Muscle layer of duodenum (tissue), 2 donors: ENCODE results near the gene RIC1.
"Not testable (repeated sequence)": the region's sequence is repeated elsewhere in the genome, so short reads cannot be mapped to it uniquely, and the experiment has no call there.

Experiments used
- H3K27ac ChIP-seq: one replicate; pipeline ENCODE4 v1.7.0; 2013; ENCODE audit warnings: mild to moderate bottlenecking, low read length
- H3K27me3 ChIP-seq: one replicate; pipeline ENCODE4 v1.7.0; 2013; ENCODE audit warnings: low read depth, mild to moderate bottlenecking, control low read depth, low read length
- H3K36me3 ChIP-seq, 2 donors: one replicate each; pipeline ENCODE4 v1.7.0; 2013; ENCODE audit warnings: low read length in 2 of 2, control low read depth in 1 of 2, mild to moderate bottlenecking in 1 of 2; ENCODE audit not compliant: insufficient read depth in 2 of 2, control insufficient read depth in 1 of 2
- H3K4me1 ChIP-seq, 2 donors: one replicate each; pipeline ENCODE4 v1.7.0; 2013; ENCODE audit warnings: low read length in 2 of 2, mild to moderate bottlenecking in 2 of 2, control low read depth in 1 of 2, moderate library complexity in 1 of 2; ENCODE audit not compliant: insufficient read depth in 2 of 2, control insufficient read depth in 1 of 2
- H3K4me3 ChIP-seq, 2 donors: one replicate each; pipeline ENCODE4 v1.7.0; 2013; ENCODE audit warnings: low read length in 2 of 2, low read depth in 1 of 2, mild to moderate bottlenecking in 1 of 2
- H3K9me3 ChIP-seq, 2 donors: one replicate each; pipeline ENCODE4 v1.7.0; 2013; ENCODE audit warnings: low read length in 2 of 2, control low read depth in 1 of 2, mild to moderate bottlenecking in 1 of 2; ENCODE audit not compliant: control insufficient read depth in 1 of 2
- donor health status: healthy.

RIC1 gene

DNA sequence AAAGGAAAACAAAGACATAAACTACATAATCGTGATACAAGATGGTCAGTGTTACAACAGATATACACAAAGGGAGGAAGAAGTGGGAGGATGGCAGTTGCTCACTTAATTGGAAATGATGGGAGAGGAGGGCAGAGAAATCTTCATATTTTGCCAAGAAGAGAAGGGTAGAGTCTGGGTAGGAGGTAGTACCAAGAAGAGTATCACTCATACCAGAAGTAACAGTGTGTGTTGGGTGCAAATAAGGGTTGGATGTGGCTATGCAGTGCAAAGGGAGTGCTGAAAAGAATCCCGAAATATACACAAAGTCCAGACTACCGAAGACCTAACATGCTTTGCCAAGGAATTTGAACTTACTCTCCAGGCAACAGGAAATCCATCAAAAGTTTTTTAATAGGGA lies 163.0 kb downstream of the RIC1 start:
- H3K27ac ChIP-seq: no peak overlapping the region
- peaks cover 14 to 17% of the 10 kb centered on the region in 2 donors for H3K36me3 ChIP-seq
- H3K9me3 ChIP-seq: no peaks in the 10 kb centered on the region
- H3K4me3 ChIP-seq: no peak overlapping the region
- H3K4me1 ChIP-seq: no peaks in the 10 kb centered on the region
- no peaks in the 10 kb centered on the region for H3K27me3 ChIP-seq

DNA sequence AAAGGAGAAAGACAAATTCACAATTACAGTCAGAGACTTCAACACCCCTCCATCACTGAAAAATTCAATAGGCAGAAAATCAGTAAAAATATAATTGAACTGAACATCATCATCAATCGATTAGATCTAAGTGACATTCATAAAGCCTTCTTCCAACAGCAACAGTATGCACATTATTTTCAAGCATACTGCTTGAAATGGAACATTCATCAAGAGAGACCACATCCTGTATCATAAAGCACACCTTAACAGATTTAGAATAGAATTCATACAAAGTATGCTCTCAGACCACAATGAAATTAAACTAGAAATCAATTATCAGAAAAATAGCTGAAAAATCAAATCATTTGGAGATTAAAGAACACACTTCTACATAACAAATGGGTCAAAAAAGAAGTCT lies 164.9 kb downstream of the RIC1 start:
- Histone ChIP-seq H3K4me3 (no peak overlapping the region), H3K9me3 (no peaks in the 10 kb centered on the region), H3K27ac (no peak overlapping the region), H3K27me3 (no peaks in the 10 kb centered on the region), H3K36me3 (peaks cover 8 to 11% of the 10 kb centered on the region in 2 donors), H3K4me1 (no peaks in the 10 kb centered on the region)

DNA sequence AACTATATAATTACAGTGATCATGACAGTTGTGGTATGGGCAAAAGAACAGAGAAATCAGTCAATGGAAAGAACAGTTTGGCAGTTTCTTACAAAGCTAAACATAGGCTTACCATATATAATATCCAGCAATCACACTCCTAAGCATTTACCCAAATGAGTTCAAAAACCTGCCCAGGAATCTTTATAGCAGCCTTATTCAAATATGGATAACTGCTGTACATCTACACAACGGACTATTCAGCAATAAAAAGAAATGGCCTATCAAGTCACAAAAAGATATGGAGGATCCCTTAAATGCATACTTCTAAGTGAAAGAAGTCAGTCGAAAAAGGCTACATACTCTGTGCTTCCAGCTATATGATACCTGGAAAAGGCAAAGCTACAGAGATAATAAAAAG lies 167.4 kb downstream of the RIC1 start:
- no peaks in the 10 kb centered on the region for H3K27me3 ChIP-seq
- peaks cover 0 to 7% of the 10 kb centered on the region in 2 donors for H3K4me1 ChIP-seq
- peaks cover 4 to 7% of the 10 kb centered on the region in 2 donors for H3K36me3 ChIP-seq
- no peak overlapping the region for H3K4me3 ChIP-seq
- no peaks in the 10 kb centered on the region for H3K9me3 ChIP-seq
- no peak overlapping the region for H3K27ac ChIP-seq

DNA sequence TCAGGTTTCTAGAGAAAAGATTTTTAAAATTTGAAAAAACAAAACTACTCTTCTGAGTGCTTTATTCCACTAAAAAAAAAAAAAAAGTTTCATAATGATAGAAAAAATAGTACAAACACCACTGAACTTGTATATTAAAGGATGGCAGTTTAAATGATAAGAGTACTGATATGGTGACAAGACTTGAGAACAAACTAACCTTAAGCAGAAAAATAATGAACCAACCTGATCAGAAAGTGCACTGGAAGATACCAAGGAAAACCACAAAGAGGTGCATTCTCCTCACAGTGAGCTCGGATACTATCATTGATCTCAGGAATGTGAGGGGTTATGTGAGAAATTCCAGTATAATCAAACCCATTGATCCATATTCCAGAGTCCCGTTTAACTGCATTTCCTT lies 169.7 kb downstream of the RIC1 start:
- Histone ChIP-seq H3K9me3 (no peaks in the 10 kb centered on the region), H3K4me3 (no peak overlapping the region), H3K36me3 (peaks cover 4 to 7% of the 10 kb centered on the region in 2 donors)

DNA sequence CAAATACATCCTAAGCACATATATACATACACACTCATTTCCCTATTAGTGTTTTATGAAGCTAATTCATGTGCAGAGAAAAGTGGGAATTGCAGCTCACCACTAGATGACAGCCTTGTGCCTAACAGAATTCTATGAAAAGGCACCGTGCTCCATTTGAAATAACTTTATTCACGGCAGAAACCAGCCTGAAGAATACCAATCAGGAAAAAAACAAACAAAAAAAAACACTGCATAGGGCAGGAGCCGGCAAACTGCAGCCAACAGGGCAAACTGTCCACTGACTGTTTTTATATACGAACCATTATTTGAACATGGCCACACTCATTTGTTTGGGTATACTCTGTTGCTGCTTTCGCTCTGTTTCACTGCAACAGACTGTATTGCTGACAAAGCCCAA lies 170.4 kb downstream of the RIC1 start:
- Histone ChIP-seq H3K27ac (no peak overlapping the region), H3K4me1 (peaks cover 0 to 9% of the 10 kb centered on the region in 2 donors), H3K9me3 (no peaks in the 10 kb centered on the region), H3K4me3 (peak overlapping the region; percentile 23 to 46), H3K36me3 (peaks cover 5 to 7% of the 10 kb centered on the region in 2 donors), H3K27me3 (no peaks in the 10 kb centered on the region)

More for the DNA sequence above, 169.7 kb downstream of the RIC1 start:
- H3K4me1 ChIP-seq: peaks cover 0 to 9% of the 10 kb centered on the region in 2 donors
- H3K27ac ChIP-seq: no peak overlapping the region
- no peaks in the 10 kb centered on the region for H3K27me3 ChIP-seq

DNA sequence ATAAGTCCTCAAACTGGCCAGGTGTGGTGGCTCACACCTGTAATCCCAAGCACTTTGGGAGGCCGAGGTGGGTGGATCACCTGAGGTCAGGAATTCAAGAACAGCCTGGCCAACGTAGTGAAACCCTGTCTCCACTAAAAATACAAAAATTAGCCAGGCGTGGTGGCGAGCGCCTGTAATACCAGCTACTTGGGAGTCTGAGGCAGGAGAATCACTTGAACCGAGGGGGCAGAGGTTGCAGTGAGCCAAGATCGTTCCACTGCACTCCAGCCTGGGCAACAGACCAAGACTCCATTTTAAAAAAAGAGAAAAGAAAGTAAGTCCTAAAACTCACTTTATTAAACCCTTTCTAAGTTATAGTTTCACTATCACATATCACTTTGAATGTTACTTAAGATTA lies 171.5 kb downstream of the RIC1 start:
- H3K27ac ChIP-seq, H3K36me3 ChIP-seq: not testable (repeated sequence)

DNA sequence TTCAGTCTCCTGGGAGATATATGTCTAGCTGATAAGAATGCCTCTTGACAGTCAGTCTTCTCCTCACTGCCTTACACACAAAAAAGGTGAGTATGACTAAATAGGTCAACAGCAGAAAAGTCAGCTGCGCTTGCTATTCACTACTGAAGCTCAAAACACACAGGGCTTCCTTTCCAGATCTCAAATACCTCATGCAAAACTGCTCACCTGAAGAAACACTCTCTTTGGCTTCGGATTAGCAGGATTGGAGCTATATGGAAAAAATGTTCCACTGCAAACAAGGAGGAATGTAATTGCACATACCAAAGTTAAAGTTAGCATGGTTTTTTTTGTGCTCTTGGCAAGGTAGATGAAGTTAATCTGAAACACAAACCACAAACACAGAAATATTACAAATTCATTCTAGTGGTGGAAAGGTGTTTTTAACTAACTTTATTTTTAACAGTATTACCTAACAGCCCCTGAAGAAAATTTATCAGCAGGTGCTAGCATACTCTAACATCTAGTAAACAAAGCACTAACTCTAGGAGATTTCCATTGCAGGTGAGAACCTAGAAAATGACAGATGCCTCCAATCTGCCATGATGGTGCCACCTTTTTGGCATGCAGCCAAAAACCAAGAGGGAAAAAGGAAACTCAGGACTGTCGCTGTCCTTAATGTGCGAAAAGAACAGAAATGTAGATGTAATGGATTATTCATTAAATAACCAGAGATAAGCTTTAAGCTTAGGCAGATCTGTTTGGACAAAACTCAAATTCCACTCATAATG lies 172.2 kb downstream of the RIC1 start:
- Histone ChIP-seq H3K9me3 (no peaks in the 10 kb centered on the region), H3K36me3 (peaks cover 9 to 15% of the 10 kb centered on the region in 2 donors), H3K4me1 (peaks cover 0 to 9% of the 10 kb centered on the region in 2 donors), H3K27me3 (no peaks in the 10 kb centered on the region), H3K4me3 (no peak overlapping the region), H3K27ac (no peak overlapping the region)

More for the DNA sequence above, 171.5 kb downstream of the RIC1 start:
- not testable (repeated sequence) for H3K4me3 ChIP-seq, H3K4me1 ChIP-seq, H3K9me3 ChIP-seq, H3K27me3 ChIP-seq

DNA sequence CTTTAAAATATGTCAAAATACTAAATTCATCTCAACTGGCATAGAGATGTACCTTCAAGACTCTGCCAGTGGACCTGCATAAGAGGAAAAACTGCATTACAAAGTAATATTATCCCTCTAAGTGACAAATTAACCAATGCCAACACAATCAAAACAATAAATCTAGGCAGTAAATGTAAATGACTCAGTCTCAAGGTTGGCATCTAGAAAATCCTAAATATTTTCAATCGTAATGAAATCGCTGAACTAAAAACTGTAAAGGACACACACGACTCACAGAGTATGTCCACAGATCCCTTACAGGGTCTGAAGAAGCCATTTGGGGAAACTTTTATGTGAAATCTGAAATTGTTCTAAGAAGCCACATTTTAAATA lies 172.8 kb downstream of the RIC1 start:
- peaks cover 5 to 15% of the 10 kb centered on the region in 2 donors for H3K36me3 ChIP-seq
- H3K27ac ChIP-seq: no peak overlapping the region
- H3K9me3 ChIP-seq: no peaks in the 10 kb centered on the region
- no peaks in the 10 kb centered on the region for H3K27me3 ChIP-seq
- H3K4me3 ChIP-seq: no peak overlapping the region
- H3K4me1 ChIP-seq: peaks cover 0 to 9% of the 10 kb centered on the region in 2 donors

DNA sequence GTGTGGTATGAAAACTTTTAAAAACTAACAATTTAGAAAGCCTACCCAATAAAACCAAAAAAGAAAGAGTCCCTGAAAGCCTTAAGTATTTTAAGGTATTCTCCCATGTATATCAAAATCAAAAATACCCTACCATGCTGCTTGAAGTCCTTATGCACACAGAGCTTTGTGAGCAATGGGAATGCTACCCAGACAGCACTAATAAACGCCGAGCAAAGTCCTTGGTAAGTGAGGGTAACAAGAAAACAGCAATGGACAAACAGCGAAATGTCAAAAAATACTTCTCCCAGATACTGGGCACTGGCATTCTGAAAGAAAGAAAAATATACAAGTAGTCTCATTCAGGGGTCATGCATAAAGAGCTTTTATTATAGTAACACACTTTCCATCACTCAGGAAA lies 176.6 kb downstream of the RIC1 start:
- H3K9me3 ChIP-seq: no peaks in the 10 kb centered on the region
- no peak overlapping the region for H3K27ac ChIP-seq
- H3K36me3 ChIP-seq: peaks cover 10 to 17% of the 10 kb centered on the region in 2 donors
- H3K4me1 ChIP-seq: peaks cover 0 to 9% of the 10 kb centered on the region in 2 donors
- no peak overlapping the region for H3K4me3 ChIP-seq
- H3K27me3 ChIP-seq: no peaks in the 10 kb centered on the region

DNA sequence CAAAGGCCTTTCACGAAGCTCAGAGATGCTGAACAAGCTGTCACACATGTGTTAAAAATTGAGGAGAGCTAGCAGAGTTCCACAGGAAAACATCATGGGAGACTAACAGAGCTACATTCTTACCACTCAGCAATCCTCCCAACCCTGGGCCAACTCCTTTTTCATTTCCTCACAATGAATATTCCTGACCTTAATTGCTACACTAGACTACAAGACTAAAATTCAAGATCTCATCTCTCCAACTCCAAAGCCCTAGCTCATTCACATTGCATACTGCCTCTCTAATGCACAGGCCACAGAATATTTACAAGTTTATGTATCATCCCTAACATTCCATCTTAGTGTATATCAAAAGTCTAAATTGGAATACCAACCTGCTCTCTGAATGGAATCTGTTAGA lies 182.8 kb downstream of the RIC1 start:
- Histone ChIP-seq H3K36me3 (peaks cover 15 to 18% of the 10 kb centered on the region in 2 donors), H3K27ac (no peak overlapping the region), H3K9me3 (no peaks in the 10 kb centered on the region), H3K27me3 (no peaks in the 10 kb centered on the region), H3K4me3 (no peak overlapping the region), H3K4me1 (no peaks in the 10 kb centered on the region)

DNA sequence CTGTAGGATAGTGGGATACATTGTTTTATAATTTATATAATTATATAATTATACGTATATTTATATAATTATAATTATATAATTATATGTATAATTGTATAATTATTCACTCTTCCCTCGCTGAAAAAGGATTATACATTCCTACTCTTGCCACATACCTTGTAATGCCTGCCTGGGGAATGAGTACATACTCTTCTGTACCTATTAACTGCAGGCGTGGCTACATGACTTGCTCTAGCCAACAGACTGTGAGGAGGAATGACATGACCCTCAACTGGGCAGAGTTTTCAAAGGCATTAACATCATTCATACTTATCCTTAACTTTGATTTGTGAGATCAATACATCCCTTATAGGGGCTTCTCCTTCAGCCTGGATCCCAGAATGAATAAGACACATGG lies 184.9 kb downstream of the RIC1 start:
- H3K4me3 ChIP-seq: no peak overlapping the region
- peaks cover 18 to 22% of the 10 kb centered on the region in 2 donors for H3K36me3 ChIP-seq
- H3K4me1 ChIP-seq: no peaks in the 10 kb centered on the region
- H3K9me3 ChIP-seq: no peaks in the 10 kb centered on the region
- no peak overlapping the region for H3K27ac ChIP-seq
- no peaks in the 10 kb centered on the region for H3K27me3 ChIP-seq

DNA sequence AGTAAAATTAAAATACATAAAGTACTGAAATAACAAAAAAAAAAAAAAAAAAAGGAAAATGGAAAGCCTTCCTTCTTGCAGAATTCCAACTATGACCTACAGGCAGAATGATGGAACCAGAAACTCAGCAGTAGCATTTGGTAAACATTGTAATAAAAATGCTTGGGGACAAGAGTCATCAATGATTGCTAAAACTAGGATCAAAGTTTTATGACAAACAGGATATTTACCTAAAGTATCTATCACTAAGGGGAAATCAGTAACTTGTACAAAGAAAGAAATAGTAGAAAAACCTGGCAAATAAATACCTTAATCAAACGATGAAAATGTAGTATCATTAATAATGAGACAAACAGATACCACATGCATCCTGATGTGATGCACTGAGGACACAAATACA lies 186.6 kb downstream of the RIC1 start:
- no peaks in the 10 kb centered on the region for H3K4me1 ChIP-seq
- H3K4me3 ChIP-seq: no peak overlapping the region
- H3K27me3 ChIP-seq: no peaks in the 10 kb centered on the region
- H3K27ac ChIP-seq: no peak overlapping the region
- H3K9me3 ChIP-seq: no peaks in the 10 kb centered on the region
- peaks cover 12 to 17% of the 10 kb centered on the region in 2 donors for H3K36me3 ChIP-seq
